ENCODE results near the gene HIRA. TPM values are rescaled to one million over a fixed set of nuclear protein-coding genes. Genes with fewer than 3 reads are reported as not detected.
"Not testable (repeated sequence)": the region's sequence is repeated elsewhere in the genome, so short reads cannot be mapped to it uniquely, and the experiment has no call there.

The HIRA gene
- total RNA-seq, 4 donors from 2014 or later, result 63.8 to 139 (median 107) TPM

DNA sequence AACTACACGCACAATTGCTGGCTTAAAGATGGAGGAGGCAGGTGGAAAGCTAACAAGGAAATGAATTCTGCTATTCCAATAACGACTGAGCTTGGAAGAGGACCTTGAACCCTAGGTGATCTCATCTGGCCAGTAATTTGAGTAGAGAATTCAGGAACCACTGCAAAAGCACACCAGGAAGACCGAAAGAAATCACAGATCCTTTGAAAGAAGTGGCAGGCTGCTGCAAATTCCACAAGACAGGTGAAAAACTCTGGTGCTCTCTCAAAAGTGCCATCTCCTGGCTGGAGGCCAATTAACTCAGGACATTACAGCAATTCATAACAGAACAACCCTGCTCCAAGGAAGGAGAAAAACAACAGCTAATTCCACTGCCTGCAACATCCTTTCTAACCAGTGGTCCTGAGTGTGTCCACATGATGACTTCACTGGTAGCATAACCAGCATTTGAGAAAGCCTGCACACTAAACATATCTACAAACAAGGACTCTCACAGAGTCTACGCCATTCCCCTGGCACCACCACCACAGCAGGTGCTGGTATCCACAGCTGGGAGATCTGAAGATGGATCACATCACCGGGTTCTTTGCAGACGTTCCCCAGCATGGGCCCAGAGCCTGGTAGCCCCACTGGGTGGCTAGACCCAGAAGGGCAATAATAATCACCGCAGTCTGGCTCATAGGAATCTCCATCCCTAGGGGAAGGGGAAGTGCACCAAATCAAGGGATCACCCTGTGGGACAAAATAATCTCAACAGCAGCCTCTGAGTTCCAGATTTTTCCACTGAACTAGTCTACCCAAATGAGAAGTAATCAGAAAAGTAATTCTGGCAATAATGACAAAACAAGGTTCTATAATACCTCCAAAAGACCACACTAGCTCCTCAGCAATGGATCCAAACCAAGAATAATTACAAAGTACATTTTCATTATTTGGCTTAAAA lies 95.1 kb downstream of the HIRA start:
- H3K36me3 ChIP-seq, result peaks cover 54 to 67% of the 10 kb centered on the region in 2 donors
- intact Hi-C loops (cut with DNase I), result no loop called here
- no peak for DNase-seq
- WGBS, 2 donors, result 92 to 94% methylated on average over 5 to 7 of the region's 7 CpGs
- TF ChIP-seq CTCF (IDR thresholded peaks at IDR 0.05) (no peak), POLR2A (IDR thresholded peaks at IDR 0.05) (no peak)
- H3K9me3 ChIP-seq, result no peaks in the 10 kb centered on the region
- no peak overlapping the region for H3K27ac ChIP-seq
- H3K4me1 ChIP-seq, result no peaks in the 10 kb centered on the region
- H3K27me3 ChIP-seq, result no peaks in the 10 kb centered on the region
- no peak overlapping the region for H3K4me3 ChIP-seq (replicated peaks in 1 of 3)

GRCh38 chr22:19331975-19332374 lies 99.6 kb downstream of the HIRA start:
- WGBS, 2 donors, result 93 to 99% methylated on average over 5 of the region's 5 CpGs
- no peaks in the 10 kb centered on the region for H3K9me3 ChIP-seq
- H3K27me3 ChIP-seq, result no peaks in the 10 kb centered on the region
- H3K36me3 ChIP-seq, result peaks cover 61 to 69% of the 10 kb centered on the region in 2 donors
- no peak for DNase-seq
- H3K27ac ChIP-seq, result no peak overlapping the region
- intact Hi-C loops (cut with DNase I), result no loop called here
- H3K4me3 ChIP-seq (replicated peaks in 1 of 3), result no peak overlapping the region
- TF ChIP-seq POLR2A (IDR thresholded peaks at IDR 0.05) (no peak), CTCF (IDR thresholded peaks at IDR 0.05) (no peak)
- peaks cover 9 to 17% of the 10 kb centered on the region in 2 donors for H3K4me1 ChIP-seq

DNA sequence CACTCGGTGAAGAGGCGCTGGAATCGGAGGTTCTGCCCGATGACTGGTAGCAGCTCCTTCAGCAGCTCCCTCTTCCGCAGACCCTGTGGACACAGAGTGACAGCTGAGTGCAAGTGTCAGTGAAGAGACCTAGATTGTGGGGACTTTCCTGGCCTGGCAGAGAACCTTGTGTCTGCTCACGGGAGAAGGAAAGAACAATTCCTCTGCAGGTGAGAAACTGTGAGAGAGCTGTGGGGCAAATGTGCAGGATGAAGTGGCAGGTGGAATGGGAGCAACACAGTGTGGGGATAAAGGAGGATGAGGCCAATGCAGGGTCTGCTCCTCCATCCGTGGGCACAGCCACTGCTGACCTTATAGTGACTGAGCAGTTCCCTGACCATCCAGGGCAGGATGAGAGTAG lies 100.1 kb downstream of the HIRA start:
- no peak overlapping the region for H3K4me3 ChIP-seq (replicated peaks in 1 of 3)

DNA sequence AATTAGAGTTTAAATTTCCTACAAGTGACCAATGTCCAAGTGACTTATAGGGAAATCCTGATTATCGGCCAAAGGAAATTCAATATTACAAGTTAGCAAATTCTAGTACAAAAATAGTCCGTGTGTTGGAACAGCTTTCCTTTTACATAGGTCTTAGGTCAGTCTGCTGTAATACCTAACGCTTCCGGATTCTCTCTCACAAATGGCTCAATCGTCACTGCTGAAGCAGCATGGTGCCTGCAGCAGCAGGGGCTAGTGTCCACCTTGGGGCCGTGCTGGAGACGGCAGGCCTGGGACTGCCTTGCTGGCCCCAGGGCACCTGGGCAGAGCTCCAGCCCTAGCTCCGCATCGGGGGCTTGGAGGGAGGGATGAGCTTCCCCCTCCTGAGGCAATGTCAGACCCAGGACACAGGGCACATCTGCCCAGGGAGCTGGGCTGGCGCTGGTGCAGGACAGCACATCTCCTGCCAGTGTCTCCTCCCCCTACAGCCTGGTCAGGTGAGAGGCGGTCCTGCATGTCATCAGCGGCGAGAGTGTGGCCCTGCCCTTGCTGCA lies 100.6 kb downstream of the HIRA start:
- 94 to 95% methylated on average over 5 to 10 of the region's 13 CpGs for WGBS, 2 donors
- Histone ChIP-seq H3K27me3 (no peaks in the 10 kb centered on the region), H3K36me3 (peaks cover 59 to 61% of the 10 kb centered on the region in 2 donors), H3K9me3 (no peaks in the 10 kb centered on the region), H3K4me1 (peaks cover 9 to 17% of the 10 kb centered on the region in 2 donors), H3K27ac (no peak overlapping the region), H3K4me3 (replicated peaks in 1 of 3) (no peak overlapping the region)
- no peak for DNase-seq
- TF ChIP-seq POLR2A (IDR thresholded peaks at IDR 0.05) (no peak), CTCF (IDR thresholded peaks at IDR 0.05) (no peak)
- intact Hi-C loops (cut with DNase I), result no loop called here

More for the DNA sequence above, 100.1 kb downstream of the HIRA start:
- no peak for DNase-seq
- Histone ChIP-seq H3K4me1 (peaks cover 9 to 17% of the 10 kb centered on the region in 2 donors), H3K36me3 (peaks cover 61 to 64% of the 10 kb centered on the region in 2 donors), H3K27ac (no peak overlapping the region), H3K27me3 (no peaks in the 10 kb centered on the region), H3K9me3 (no peaks in the 10 kb centered on the region)
- WGBS, 2 donors, result 93 to 98% methylated on average over 3 to 4 of the region's 7 CpGs
- intact Hi-C loops (cut with DNase I), result no loop called here
- no peak for TF ChIP-seq POLR2A (IDR thresholded peaks at IDR 0.05)

DNA sequence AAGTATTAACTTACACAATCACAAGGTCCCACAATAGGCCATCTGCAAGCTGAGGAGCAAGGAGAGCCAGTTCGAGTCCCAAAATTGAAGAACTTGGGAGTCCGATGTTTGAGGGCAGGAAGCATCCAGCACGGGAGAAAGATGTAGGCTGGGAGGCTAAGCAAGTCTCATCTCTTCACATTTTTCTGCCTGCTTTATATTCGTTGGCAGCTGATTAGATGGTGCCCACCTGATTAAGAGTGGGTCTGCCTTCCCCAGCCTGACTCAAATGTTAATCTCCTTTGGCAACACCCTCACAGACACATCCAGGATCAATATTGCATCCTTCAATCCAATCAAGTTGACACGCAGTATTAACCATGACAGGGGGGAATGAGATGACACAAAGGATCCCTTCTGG lies 101.3 kb downstream of the HIRA start:
- Histone ChIP-seq H3K4me1 (peaks cover 9 to 17% of the 10 kb centered on the region in 2 donors), H3K36me3 (peaks cover 52 to 57% of the 10 kb centered on the region in 2 donors), H3K27ac (peak overlapping the region in 1 of 3 donors; percentile 52)
- WGBS, 2 donors, result 78 to 94% methylated on average over 5 of the region's 5 CpGs
- H3K9me3 ChIP-seq; intact Hi-C loops (cut with DNase I); H3K4me3 ChIP-seq (replicated peaks in 1 of 3); H3K27me3 ChIP-seq; DNase-seq: not testable (repeated sequence)

DNA sequence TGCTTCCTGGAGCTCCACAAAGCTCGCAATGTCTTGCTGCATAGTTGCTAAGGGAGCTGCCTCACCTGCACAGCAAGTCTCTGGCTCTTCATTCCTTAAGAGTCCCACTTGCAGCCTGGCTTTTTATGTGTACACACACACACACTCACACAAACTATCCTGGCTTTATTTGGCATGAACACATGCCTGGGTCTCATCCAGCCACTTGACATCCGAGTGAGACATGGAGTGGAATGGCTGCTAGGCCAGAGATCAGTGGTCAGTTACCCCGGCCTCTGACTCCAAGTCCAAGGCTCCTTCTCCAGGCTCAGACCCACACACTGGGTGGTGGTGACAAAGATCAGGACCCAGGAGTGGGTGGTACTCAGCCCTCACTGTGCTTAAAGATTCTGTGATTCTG lies 102.1 kb downstream of the HIRA start:
- Histone ChIP-seq H3K4me3 (replicated peaks in 1 of 3) (no peak overlapping the region), H3K36me3 (peaks cover 45 to 49% of the 10 kb centered on the region in 2 donors), H3K4me1 (peaks cover 9 to 17% of the 10 kb centered on the region in 2 donors), H3K27me3 (no peaks in the 10 kb centered on the region), H3K9me3 (no peaks in the 10 kb centered on the region), H3K27ac (peak overlapping the region; percentile 52 to 63 (median 59))
- intact Hi-C loops (cut with DNase I), result no loop called here
- DNase-seq, result peak; percentile 86 to 91
- WGBS, 2 donors, result 30 to 50% methylated on average over 1 to 3 of the region's 3 CpGs
- TF ChIP-seq POLR2A (IDR thresholded peaks at IDR 0.05) (peak in 1 of 2 donors; percentile 21), CTCF (IDR thresholded peaks at IDR 0.05) (no peak)

Measured in thyroid gland (tissue), 4 donors.